ENCODE measurements around the gene SSB.

SSB gene

DNA sequence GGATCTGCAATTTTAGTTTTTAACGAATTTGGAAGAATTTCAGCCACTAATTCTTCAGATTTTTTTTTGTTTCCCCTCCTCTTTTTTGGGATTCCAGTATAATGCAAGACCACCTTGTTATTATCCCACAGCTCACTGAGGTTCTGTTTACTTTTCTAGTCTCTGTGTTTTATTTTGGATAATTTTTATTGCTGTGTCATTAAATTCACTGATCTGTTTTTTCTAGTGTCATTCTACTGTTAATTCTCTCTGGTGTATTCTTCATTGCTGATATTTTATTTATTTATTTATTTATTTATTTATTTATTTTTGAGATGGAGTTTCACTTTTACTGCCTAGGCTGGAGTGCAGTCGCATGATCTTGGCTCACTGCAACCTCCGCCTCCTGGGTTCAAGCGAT is 60.8 kb downstream of the SSB start:
- peaks cover 33% of the 10 kb centered on the region for H3K79me2 ChIP-seq (ENCODE audit: insufficient read depth, low read length)
- no peaks in the 10 kb centered on the region for H3K9me3 ChIP-seq (ENCODE audit: insufficient read depth, low read length)
- TF ChIP-seq EZH2phosphoT487 (conservative IDR thresholded peaks at IDR 0.05; ENCODE audit: low read length), result no peak
- H3K27ac ChIP-seq (ENCODE audit: low read depth, low read length), result no peak overlapping the region
- H4K20me1 ChIP-seq (ENCODE audit: low read depth, low read length), result no peaks in the 10 kb centered on the region
- peaks cover 5% of the 10 kb centered on the region; the same call in 1 of the 2 replicates for H3F3A ChIP-seq (ENCODE audit: insufficient read depth)
- H3K4me2 ChIP-seq (ENCODE audit: low read depth, low read length, poor library complexity, severe bottlenecking), result no peak overlapping the region
- no peak overlapping the region for H3K9ac ChIP-seq (ENCODE audit: low read length)
- no peak overlapping the region for H3K4me3 ChIP-seq (ENCODE audit: insufficient read depth, low read length, poor library complexity, severe bottlenecking)
- H2AFZ ChIP-seq (ENCODE audit: low read depth, low read length, severe bottlenecking), result no peak overlapping the region
- H3K9me2 ChIP-seq (replicated peaks; ENCODE audit: insufficient read depth, low read length), result no peaks in the 10 kb centered on the region
- H3K36me3 ChIP-seq (ENCODE audit: low read length), result no peaks in the 10 kb centered on the region
- H3K27me3 ChIP-seq (ENCODE audit: low read length), result no peaks in the 10 kb centered on the region

DNA sequence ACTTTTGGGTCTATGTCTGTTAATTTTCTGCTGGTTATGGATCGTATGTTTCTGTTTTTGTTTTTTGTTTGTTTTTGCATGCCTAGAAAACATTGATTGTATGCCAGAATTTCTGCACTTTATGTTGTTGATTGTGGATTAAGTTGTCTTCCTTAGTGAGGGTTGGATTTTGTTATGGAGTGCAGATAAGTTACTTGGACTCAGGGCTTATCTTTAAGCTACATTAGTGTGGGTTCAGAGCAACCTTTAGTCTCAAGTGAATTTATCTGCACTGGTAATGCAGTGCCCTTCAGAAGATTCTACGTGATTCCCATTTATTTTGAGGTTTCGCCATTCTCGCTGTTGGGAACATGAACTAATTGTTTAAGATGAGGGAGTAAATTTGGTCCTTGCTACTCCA is 61.5 kb downstream of the SSB start:
- TF ChIP-seq, protein P1, sequence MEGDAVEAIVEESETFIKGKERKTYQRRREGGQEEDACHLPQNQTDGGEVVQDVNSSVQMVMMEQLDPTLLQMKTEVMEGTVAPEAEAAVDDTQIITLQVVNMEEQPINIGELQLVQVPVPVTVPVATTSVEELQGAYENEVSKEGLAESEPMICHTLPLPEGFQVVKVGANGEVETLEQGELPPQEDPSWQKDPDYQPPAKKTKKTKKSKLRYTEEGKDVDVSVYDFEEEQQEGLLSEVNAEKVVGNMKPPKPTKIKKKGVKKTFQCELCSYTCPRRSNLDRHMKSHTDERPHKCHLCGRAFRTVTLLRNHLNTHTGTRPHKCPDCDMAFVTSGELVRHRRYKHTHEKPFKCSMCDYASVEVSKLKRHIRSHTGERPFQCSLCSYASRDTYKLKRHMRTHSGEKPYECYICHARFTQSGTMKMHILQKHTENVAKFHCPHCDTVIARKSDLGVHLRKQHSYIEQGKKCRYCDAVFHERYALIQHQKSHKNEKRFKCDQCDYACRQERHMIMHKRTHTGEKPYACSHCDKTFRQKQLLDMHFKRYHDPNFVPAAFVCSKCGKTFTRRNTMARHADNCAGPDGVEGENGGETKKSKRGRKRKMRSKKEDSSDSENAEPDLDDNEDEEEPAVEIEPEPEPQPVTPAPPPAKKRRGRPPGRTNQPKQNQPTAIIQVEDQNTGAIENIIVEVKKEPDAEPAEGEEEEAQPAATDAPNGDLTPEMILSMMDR (IDR thresholded peaks at IDR 0.05; ENCODE audit: insufficient read depth, low read length, poor library complexity, severe bottlenecking), result no peak
- no peak for TF ChIP-seq EZH2phosphoT487 (conservative IDR thresholded peaks at IDR 0.05; ENCODE audit: low read length)
- Histone ChIP-seq H3K27ac (ENCODE audit: low read depth, low read length) (no peak overlapping the region), H3K79me2 (ENCODE audit: insufficient read depth, low read length) (peaks cover 31% of the 10 kb centered on the region)

More for the DNA sequence above, 61.5 kb downstream of the SSB start:
- Histone ChIP-seq H3K27me3 (ENCODE audit: low read length) (no peaks in the 10 kb centered on the region), H4K20me1 (ENCODE audit: low read depth, low read length) (0 out of 2 replicates have a peak, but pooled peaks cover under 1% of the 10 kb centered on the region), H3K9ac (ENCODE audit: low read length) (no peak overlapping the region), H2AFZ (ENCODE audit: low read depth, low read length, severe bottlenecking) (no peak overlapping the region), H3K36me3 (ENCODE audit: low read length) (no peaks in the 10 kb centered on the region), H3K9me2 (replicated peaks; ENCODE audit: insufficient read depth, low read length) (no peaks in the 10 kb centered on the region), H3K4me2 (ENCODE audit: low read depth, low read length, poor library complexity, severe bottlenecking) (no peak overlapping the region), H3K4me3 (ENCODE audit: insufficient read depth, low read length, poor library complexity, severe bottlenecking) (no peak overlapping the region), H3F3A (ENCODE audit: insufficient read depth) (no peaks in the 10 kb centered on the region), H3K9me3 (ENCODE audit: insufficient read depth, low read length) (no peaks in the 10 kb centered on the region)
